Stimulated activated CD4-positive, alpha-beta T cell treated with anti-CD3 and anti-CD28 coated beads, Interleukin-2, amount 100 ng/mL, for 4 hours (primary cell): ENCODE data around the gene CNR2.
"Not testable (repeated sequence)": the region's sequence is repeated elsewhere in the genome, so short reads cannot be mapped to it uniquely, and the experiment has no call there.

Experiments used
- DNase-seq: peaks from one replicate; pipeline ENCODE4 v3.0.0-alpha.2; 2020; ENCODE audit warnings: low read depth

CNR2 gene

DNA sequence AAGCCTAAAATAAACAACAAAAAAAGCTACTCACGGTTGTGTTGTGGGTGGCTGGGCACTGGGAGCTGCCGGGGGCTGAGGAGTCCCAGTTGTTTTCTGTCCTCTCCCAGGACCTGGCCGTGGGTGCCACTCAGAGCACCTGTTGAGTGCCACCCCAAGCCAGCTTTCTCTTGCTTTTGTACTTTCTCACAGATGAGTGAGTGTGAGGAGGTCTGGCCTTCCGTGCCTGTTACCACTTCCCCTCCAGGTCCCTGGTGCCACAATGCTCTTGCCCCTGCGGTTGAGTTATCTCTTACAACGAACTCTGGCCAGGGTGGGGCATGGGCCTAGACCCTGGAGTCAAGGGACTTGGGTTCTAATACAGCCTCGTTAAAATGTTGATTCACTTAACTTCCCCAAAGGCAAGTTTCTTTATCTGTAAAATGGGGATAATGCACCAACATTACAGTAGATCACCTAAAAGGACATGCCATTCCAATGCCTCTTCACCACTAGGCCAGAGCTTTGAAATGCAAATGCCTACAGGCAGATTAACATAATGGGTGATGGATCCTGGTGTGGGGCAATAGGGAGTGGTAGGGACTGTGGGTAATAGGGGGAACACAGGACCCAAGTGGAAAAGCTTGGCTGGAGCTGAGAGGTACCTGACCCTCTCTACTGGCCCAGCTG lies at the start of gene CNR2:
Gene CNR2, minus strand, starts transcription at position 151 of the 669 bp plus-strand sequence. CDS start 37,745 bp downstream, outside the sequence.
- no peak for DNase-seq

DNA sequence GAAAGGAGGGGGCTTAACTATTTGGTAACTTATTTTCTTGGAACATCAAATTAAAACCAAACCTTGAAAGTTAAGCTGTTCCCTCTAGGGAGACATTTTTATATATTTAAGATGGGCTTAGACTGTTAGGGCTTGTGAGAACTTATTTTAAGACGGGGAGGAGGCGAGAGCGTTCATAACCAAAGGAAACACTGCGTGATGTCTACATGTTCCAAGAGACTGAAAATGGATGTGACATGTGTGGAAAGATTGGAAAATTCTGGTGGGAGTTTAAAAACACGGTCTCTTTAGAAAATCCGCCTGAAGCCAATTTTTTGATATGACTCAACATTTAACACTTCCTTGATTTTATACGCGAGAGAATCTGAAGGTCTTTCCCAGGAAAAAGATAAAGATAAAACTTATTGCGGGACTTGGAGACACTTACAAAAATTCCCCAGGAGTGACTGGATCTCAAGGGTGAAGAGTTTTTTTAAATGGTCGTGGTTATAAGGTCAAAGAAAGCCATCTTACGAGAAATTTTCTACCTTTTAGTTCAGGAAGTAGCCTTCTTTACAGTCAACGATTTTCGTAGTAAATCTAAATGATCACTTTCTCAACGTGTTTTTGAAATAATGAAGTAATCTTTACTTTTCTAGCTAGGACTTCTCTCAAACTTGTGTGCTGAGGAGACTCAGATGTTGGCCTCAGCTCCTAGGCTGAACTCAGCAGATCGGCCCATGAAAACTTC lies 47.3 kb upstream of the CNR2 start:
- DNase-seq, result no peak

DNA sequence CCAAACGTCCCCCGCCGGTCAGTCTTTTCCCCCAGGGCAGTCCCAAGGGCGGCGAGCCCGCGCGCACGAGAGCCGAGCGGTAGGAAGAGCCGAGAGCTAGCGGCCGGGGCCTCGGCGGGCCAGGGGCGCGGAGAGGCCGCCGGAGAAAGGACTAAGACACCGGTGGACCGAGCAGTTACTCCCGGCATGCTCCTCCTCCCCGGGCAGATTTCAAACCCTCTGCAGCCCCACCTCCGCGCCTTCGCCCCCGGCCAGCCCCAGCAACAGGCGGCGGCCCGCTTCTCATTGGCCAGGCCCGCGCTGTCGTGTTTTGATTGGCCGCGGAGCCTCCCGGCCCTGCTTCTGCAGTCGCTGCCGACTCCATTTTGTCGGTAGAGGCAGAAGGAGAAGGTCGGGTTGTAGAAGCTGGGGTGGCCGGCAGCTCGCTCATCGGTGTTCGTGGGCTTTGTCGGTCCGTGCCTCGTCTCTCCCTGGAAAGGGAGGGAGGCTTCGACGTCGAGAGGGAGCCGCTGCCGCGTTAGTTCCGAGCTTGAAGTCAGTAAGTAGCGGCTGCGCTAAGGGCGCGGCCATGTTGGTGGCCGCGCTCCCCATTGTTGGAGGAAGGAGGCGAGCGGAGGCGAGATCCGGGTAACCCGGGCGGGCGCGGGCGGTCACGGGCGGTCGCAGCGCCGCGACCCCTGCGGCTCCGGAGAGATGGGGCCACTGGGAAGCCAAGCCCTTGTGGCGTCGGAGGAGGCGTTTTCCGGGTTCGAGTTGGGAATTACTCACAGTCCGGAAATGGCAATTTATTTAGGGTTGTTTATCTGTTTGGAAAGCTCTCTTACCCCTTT lies 46.5 kb upstream of the CNR2 start, which contains the start of gene PNRC2:
Gene PNRC2, plus strand, starts transcription at position 368 of the 830 bp plus-strand sequence. CDS start 1,630 bp downstream, outside the sequence.
- DNase-seq, result peak; percentile 94

DNA sequence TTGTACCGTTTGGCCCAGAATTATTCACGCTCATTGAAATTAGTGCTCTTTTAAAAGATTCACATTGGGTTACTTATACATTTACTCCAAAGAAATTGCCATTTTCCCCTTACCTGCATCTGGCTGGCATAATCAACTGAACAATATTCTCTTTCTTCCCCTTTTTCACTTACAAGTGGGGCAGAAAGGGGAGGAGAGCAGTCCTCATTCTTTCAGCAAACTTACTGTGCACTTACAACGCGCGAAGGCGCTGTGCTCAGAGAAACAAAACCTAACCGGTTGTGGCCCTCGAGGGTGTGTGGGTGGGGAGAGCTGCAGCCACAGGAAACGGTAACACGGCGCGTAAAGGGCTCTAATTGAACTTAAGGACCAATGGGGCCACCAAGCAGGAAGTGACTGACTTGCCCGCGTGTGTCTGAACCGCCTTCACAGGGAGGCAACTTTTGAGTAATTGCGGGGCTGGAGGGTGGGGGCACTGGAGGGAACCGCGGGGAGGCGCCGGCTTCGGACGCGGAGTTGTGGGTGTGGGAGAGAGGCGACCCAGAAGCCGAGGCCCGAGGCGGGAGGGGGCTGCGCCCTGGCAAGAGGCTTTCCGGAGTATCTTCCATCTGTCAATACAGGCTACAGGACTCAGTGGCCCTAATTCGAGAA lies 45.8 kb upstream of the CNR2 start:
- DNase-seq, result peak; percentile 80

DNA sequence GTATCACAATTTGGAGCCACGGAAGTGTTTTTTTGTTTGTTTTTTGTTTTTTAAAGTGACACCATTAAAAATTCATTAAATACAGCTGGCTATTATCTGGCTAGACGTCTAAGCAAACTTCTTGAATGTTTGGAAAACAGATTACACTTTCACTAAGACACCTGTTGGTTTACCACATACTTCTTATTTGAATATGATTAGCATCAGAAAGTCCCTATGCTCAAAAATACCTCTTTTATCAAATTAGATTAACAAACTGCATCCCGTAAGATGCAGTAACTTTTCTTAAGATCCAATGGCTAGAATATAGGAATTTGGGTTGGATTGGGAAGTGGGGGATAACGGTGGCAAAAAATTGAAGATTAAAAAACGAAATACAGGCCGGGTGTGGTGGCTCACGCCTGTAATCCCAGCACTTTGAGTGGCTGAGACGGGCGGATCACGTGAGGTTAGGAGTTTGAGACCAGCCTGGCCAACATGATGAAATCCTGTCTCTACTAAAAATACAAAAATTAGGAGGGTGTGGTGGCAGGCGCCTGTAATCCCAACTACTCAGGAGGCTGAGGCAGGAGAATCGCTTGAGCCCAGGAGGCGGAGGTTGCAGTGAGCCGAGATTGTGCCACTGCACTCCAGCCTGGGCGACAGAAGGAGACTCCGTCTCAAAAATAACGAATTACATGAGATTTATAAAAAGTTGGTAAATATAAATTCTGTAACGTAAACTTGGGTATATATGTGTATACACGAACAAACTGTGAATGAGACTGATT lies 45.1 kb upstream of the CNR2 start:
- DNase-seq, result not testable (repeated sequence)

DNA sequence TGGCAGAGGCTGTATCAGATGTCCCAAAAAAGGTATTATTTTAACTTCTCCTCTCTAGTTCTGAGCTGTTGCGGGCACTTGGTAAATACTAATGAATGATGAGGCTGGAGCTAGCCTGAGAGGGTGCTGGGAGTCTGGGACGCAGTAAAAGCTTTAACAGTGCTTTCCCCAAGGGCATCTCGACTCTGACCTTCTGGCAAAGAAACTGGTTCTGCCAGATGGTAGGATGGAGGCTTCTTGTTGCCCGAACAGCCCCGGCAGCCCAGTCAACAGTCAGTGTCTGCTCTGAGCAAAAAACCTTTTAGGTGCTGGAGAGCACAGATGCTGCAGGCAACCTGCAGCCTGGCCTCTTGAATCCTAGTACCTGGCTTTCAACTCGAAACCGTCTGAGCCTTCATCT lies 43.9 kb upstream of the CNR2 start:
- no peak for DNase-seq

DNA sequence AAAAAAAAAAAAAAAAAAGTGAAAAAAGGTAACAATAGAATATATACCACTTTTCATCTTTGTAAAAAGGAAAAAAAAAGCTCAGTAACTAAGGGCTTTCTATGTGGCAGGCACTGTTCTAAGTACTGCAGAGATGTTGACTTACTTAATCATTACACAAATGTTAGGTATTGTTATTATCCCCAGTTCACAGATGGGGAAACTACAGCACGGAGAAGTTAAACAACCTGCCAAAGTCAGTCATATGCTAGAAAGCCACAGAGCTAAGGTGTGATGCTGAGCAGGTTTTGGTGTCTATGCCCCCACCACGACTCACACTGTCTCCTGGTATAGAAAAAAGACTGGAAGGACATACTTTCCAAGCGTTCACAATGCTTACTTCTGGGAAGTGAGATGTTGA lies 39.9 kb upstream of the CNR2 start:
- no peak for DNase-seq

DNA sequence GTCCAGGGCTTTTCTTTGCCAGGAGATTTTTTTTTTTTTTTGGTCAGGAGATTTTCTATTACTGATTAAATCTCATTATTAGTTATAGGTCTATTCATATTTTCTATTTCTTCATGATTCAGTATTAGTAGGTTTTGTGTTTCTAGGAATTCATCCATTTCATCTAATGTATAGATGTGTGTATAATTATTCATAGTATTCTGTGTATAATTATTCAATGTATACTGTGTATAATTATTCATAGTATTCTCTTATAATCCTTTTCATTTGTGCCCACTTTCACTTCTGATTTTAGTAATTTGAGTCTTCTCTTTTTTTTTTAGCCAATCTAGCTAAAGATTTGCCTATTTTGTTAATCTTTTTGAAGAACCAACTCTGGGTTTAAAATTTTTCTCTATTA lies 34.2 kb upstream of the CNR2 start:
- no peak for DNase-seq

DNA sequence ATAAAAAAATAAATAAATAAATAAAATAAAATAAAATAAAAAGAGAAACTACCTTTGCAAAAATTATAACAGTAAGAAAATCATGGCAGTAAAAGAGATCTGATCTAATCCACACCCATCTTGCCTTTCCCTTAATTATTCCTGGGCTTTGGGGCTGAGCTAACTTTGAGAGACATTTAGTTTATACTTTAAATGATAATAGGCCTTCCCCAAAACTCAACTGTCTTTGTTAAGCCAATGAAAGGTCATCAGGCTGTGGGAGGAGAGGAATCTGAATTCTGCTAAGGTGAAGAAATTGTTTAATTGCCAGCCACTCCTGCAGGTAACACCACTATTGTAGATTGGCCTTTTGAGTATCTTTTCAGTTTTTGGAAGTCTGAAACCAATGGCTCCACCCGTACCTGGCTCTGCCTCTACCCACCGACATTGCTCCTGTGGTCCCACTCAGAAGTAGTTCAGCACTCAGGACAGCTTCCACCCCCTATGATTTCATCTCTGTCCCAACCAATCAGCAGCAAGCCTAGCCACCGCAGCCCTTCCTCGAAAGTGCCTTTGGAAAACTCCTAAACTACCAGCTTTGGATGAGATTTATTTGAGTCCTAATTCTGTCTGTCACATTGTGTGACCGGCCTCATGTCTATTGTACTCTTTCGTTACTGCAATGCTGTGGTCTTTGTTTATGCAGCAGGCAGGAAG lies 23.5 kb upstream of the CNR2 start:
- DNase-seq, result no peak

DNA sequence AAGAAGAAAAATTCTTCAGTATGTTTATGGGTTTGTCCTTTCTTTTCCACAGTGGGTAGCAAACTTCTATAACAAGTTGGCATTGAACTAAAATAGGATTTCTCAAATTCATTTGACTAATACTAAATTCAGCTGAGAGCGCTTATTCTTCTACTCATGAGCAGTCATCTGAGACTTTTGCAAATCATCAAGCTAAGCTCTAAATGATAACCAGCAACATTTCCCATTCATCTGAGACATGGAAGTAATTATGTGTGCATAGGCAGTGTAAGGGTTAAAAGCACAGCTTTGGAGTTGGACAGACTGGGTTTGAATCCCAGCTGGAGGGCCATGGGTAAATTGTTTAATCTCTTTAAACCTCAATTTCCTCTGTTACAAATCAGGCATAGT lies 18.3 kb upstream of the CNR2 start:
- DNase-seq, result no peak

DNA sequence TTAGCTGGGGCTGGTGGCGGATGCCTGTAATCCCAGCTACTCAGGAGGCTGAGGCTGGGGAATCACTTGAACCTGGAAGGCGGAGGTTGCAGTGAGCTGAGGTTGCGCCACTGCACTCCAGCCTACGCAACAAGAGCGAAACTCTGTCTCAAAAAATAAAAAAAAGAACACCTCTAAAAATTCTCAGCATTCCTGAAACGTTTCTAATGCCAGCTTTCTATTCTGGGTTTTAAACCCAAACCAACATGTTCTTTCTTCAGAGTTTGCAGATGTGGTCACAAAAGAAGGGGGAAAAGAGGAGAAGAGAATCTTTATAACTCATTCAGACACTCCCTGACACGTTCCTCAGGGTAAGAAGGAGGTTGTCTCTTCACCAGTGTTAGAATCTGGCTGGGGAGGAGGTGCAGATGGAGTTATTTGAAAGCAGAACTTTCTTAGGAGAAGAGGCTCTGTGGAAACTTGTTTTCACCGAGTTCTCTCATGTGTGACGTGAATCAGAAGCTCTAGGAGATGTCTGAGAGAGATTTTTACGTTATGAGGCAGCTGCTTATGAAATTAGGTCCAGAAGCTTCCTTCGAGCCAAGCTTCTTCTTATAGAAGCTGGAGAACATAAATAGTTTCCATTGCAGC lies 17.8 kb upstream of the CNR2 start:
- DNase-seq, result no peak

DNA sequence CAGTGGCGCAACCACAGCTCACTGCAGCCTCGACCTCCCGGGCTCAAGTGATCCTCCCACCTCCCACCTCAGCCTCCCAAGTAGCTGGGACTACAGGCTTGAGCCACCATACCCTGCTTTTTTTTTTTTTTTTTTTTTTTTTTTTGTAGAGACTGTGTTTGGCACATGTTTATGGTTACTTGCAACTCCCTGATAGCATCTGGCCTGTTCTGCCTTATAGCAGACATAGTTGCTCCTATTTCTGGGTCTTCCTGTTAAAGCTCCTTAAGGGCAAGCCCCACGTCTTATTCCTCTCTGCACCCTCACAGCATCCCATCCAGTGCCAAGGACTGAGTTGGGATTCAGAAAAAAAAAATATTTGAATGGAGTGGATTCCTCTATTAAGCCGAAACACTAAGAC lies 17.1 kb upstream of the CNR2 start:
- DNase-seq, result no peak

DNA sequence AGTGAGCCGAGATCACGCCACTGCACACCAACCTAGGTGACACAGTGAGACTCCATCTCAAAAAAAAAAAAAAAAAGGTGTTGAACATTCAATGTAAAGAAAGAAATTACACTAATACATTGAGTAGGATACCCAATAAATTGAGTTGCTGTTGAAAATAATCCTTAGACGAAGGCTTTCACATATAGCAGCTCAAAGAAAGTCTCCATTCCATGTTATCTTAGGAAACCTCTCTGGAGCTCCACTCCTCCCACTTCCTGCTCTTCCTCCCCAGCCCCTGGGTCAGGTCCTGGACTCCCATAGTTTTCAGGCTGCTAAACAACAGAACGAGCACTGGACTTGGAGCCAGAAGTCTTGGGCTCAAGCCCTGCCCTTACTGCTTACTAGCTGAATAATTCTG lies 15.6 kb upstream of the CNR2 start:
- no peak for DNase-seq

DNA sequence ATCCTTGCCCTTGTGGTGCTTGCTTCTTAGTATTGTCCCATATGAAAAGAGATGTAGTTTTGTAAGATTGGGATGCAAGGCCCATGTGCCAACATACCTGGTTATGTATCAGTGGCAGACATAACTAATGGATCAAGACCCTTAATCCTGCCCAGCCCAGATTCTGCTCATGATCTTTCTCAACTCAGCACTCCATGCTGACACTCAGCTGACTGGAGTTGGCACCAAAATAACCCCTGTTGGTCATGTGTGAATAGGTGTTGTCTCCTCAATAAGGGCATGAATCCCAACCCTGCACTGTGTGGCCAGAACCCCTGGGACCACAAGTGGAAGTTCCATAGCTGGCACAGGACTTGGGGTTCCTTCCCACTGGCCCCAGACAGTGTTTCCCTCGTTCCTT lies 13.9 kb upstream of the CNR2 start:
- DNase-seq, result no peak

DNA sequence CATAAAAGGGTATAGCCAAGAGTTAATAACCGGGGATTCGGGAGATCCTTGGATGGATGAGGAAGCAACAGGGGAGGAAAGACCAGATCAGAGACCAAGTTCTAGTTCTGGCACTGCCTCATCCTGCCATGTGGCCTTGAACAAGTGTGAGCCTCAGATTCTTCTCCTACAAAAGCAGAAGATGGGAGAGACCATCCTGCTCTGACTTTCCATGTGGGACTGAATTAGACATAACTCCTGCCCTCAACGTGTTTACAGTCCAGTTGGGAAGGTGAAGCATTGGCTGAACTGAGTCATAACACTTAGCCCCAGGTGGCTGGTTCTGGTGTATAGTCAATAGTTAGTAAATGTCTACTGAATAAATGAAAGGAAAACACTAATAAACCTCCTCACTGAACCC lies 12.1 kb upstream of the CNR2 start:
- DNase-seq, result no peak

DNA sequence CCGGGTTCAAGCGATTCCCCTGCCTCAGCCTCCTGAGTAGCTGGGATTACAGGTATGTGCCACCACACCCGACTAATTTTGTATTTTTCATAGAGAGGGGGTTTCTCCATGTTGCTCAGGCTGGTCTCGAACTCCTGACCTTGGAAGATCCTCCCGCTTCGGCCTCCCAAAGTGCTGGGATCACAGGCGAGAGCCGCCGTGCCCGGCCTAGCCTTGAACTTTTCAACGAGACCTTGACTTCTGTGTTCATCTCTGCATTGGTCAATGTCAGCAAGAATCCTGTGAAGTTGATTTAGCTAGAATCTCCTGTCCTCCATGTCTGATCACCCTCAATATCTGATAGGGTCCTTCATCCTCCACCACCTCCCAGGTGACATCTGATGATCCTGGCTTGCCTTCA lies 11.4 kb upstream of the CNR2 start:
- no peak for DNase-seq

DNA sequence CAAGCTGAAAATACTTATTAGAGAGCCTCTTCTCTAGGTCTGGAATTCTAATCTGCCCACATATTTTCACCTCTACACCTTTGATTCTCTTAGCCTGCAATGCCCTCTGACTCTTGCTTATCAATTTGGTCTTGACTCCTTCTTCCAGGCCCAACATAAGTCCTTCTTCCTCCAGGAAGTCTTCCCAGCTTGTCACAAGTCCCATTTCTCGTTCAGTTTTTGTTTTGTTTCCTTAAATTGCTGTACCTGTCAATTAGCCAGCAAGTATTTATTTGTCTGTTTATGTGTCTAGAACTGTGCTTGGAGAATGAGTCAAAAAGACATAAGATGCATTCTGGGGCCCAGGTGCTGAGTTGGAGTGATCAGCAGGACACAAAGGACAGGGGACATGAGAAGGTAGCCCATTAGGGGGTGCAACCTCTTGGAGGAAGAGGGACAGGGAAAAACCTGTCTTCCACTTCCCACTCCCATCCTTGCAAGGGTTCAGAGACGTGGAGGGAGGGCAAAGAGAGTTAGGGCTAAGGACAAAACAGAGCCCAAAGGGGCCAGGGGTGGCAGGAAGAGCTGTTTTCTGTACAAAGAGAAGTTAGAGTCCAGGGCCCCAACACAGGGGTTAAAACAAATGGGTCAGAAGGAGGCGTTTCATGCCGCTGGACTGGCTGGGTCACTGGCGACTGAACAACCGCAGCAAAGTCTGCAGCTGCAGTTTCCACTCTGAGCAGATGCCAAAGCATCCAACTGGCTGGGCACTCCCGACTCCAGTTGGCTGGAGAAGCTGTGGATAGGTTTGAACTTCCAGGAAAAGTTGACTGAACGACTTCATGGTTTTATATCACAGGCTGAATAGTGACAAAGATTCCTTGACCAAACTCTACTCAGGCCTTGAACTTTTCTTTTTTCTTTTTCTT lies 10.7 kb upstream of the CNR2 start:
- DNase-seq, result no peak

DNA sequence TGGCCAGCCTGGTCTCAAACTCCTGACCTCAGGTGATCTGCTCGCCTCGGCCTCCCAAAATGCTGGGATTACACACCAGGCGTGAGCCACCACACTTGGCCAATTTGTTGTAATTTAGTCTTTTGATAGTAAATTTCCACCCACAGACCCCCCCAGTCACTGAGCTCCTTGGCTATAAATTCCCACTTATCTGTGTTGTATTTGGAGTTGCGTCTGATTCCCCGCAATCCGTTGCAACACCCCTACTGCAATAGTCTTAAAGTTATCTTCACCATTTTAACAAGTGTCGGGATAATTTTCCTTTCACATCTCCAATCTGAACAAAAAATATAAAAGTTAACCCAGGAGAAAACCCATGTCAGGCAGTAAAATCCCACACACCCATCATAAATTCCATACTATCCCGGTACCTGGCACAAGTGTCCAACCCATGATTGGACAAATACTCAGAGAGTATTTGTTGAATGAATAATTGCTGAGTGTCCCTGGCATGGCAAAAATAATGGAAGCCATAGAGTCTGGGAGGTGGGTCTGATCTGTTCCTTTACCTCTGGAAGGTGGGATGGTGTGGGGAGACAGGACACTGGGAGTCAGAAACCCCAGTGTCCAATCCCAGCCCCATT lies 9.3 kb upstream of the CNR2 start:
- no peak for DNase-seq
